ENCODE results near the gene MYBBP1A. TPM values are rescaled to one million over a fixed set of nuclear protein-coding genes. Genes with fewer than 3 reads are reported as not detected.
A peak's percentile ranks its signal among the peaks of the same experiment; 100 is the strongest.

Gene MYBBP1A
- total and polyA plus RNA-seq, 2 of the 4 experiments (the other 2 are of a cell fraction) = 22.6 to 45.9 TPM

DNA sequence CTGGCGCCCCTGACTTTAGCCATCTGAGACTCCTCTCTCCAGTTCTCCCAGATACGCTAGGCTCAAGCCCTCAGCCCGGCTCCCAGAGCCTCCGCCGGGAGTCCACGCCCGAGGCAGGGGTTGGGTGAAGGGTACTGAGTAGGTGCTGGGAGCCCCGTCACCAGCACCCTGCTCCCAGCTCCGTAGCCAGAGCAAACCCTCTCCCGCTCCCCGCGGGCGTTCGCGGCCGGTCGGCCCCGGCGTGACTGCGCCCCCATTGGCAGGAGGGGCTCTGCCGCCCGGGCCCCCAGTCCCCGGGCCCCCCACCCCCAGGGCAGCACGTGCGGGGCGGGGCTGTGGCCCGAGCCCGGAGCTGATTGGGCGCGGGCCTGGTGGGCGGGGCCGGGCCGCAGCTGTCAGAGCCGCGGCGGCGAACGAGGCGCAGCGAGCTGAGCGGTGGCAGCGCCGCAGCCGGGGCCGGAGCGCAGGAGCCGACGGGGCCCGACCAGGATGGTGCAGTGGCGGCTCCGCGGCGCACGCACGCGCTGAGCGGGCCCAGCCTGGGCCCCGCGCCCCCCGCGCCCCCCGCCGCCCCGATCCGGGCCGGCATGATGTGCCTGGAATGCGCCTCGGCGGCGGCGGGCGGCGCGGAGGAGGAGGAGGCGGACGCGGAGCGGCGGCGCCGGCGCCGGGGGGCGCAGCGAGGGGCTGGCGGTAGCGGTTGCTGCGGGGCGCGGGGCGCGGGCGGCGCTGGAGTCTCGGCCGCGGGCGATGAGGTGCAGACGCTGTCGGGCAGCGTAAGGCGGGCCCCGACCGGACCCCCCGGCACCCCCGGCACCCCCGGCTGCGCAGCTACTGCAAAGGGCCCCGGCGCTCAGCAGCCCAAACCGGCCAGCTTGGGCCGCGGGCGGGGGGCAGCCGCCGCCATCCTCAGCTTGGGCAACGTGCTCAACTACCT, 56.5 kb downstream of the MYBBP1A start, which contains the start of gene SPNS2:
TSS of gene SPNS2 (plus strand) at position 421 of the 937 bp plus-strand sequence. CDS start at position 588, 167 bp downstream.
- H4K20me1 ChIP-seq (ENCODE audit: insufficient read depth, low read length) = peaks cover 6% of the 10 kb centered on the region
- DNase-seq = peak; percentile 29
- H3K27ac ChIP-seq (ENCODE audit: insufficient read depth, low read length) = no peak within 1 kb of the TSS
- no peaks in the 10 kb centered on the region for H3K4me1 ChIP-seq (ENCODE audit: control insufficient read depth, insufficient read depth, low read length)
- no TSS peak for BruUV-seq (replicated peaks)
- no peaks in the 10 kb centered on the region for H3K9me3 ChIP-seq (ENCODE audit: control insufficient read depth, insufficient read depth, low read length)
- no peaks in the 10 kb centered on the region for H3K9me1 ChIP-seq (ENCODE audit: insufficient read depth, low read length)
- no peak within 1 kb of the TSS for H3K4ac ChIP-seq (ENCODE audit: low read depth, low read length)
- H4K5ac ChIP-seq (ENCODE audit: low read depth, low read length) = no peak within 1 kb of the TSS
- H3K4me2 ChIP-seq (ENCODE audit: low read depth, low read length) = no peak within 1 kb of the TSS; the same call in 1 of the 2 replicates
- H2BK20ac ChIP-seq (ENCODE audit: low read depth, low read length) = no peak within 1 kb of the TSS
- H3K27me3 ChIP-seq (ENCODE audit: control insufficient read depth, insufficient read depth, low read length) = peaks cover 59% of the 10 kb centered on the region
- no peak within 1 kb of the TSS for H4K8ac ChIP-seq (ENCODE audit: low read depth in 2 of 2, low read length in 2 of 2)
- H2BK15ac ChIP-seq (ENCODE audit: low read depth, low read length) = no peak within 1 kb of the TSS
- H3K79me1 ChIP-seq (ENCODE audit: low read depth in 1 of 2, low read length in 2 of 2) = no peaks in the 10 kb centered on the region
- no peaks in the 10 kb centered on the region for H3K36me3 ChIP-seq (ENCODE audit: control insufficient read depth, insufficient read depth, low read length)
- H3K14ac ChIP-seq (replicated peaks; ENCODE audit: low read depth, low read length) = no peak within 1 kb of the TSS
- H2AK5ac ChIP-seq (ENCODE audit: low read depth, low read length) = no peak within 1 kb of the TSS
- H3K23ac ChIP-seq (ENCODE audit: low read depth, low read length) = no peak within 1 kb of the TSS
- no peak within 1 kb of the TSS for H2BK120ac ChIP-seq (ENCODE audit: low read depth, low read length)
- no peak within 1 kb of the TSS; the same call in 1 of the 2 replicates for H3K4me3 ChIP-seq (ENCODE audit: insufficient read depth, low read depth, low read length)
- intact Hi-C loops (cut with micrococcal nuclease) (no loop called here), in situ Hi-C loops (cut with MboI; ENCODE audit: low sequenced_read_pairs) (loop anchor here (10.0 kb wide), 1 partner anchor 56 kb away; the partner anchor contains the start of gene MYBBP1A), dilution Hi-C loops (cut with HindIII; ENCODE audit: low sequenced_read_pairs, unreplicated experiment) (no loop called here)
- ChIA-PET POLR2A (ENCODE audit: unreplicated experiment) (no interaction called here), CTCF (no interaction called here)
- no peak within 1 kb of the TSS for H3K9ac ChIP-seq (ENCODE audit: low read depth, low read length)
- no peak within 1 kb of the TSS for H2BK5ac ChIP-seq (ENCODE audit: low read depth, low read length, poor library complexity, severe bottlenecking)
- peak; percentile 98 for ATAC-seq (ENCODE audit: low read depth)
- no peak within 1 kb of the TSS for H3K56ac ChIP-seq (ENCODE audit: extremely low read depth, insufficient read depth, low read length)
- H3K18ac ChIP-seq (ENCODE audit: low read depth, low read length) = no peak within 1 kb of the TSS
- 2% methylated on average over 17 of the region's 117 CpGs; no CpG with 5 or more reads in 1 of the 2 experiments for WGBS, 2 experiments (ENCODE audit: extremely low coverage in 2 of 2, insufficient read length in 1 of 2)
- peak within 1 kb of the TSS; percentile 50 for H2AK9ac ChIP-seq (replicated peaks; ENCODE audit: low read depth, low read length, poor library complexity)
- H2AFZ ChIP-seq (replicated peaks; ENCODE audit: low read length, poor library complexity) = peak within 1 kb of the TSS; percentile 39
- TF ChIP-seq RAD21 (IDR thresholded peaks at IDR 0.05; ENCODE audit: low read length) (no peak), MAZ (IDR thresholded peaks at IDR 0.05; ENCODE audit: borderline replicate concordance, low read depth, low read length) (peak; percentile 26; the same call in 1 of the 2 replicates), BHLHE40 (IDR thresholded peaks at IDR 0.05; ENCODE audit: low read depth, low read length) (peak; percentile 87), CHD1 (IDR thresholded peaks at IDR 0.05; ENCODE audit: low read depth, low read length) (no peak), CEBPB (IDR thresholded peaks at IDR 0.05; ENCODE audit: low read depth, low read length) (no peak), FOS (IDR thresholded peaks at IDR 0.05; ENCODE audit: low read depth, low read length) (no peak)
- TF ChIP-seq, protein P1, sequence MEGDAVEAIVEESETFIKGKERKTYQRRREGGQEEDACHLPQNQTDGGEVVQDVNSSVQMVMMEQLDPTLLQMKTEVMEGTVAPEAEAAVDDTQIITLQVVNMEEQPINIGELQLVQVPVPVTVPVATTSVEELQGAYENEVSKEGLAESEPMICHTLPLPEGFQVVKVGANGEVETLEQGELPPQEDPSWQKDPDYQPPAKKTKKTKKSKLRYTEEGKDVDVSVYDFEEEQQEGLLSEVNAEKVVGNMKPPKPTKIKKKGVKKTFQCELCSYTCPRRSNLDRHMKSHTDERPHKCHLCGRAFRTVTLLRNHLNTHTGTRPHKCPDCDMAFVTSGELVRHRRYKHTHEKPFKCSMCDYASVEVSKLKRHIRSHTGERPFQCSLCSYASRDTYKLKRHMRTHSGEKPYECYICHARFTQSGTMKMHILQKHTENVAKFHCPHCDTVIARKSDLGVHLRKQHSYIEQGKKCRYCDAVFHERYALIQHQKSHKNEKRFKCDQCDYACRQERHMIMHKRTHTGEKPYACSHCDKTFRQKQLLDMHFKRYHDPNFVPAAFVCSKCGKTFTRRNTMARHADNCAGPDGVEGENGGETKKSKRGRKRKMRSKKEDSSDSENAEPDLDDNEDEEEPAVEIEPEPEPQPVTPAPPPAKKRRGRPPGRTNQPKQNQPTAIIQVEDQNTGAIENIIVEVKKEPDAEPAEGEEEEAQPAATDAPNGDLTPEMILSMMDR (conservative IDR thresholded peaks at IDR 0.05; ENCODE audit: low read depth, low read length) = no peak
- TF ChIP-seq, protein P2, sequence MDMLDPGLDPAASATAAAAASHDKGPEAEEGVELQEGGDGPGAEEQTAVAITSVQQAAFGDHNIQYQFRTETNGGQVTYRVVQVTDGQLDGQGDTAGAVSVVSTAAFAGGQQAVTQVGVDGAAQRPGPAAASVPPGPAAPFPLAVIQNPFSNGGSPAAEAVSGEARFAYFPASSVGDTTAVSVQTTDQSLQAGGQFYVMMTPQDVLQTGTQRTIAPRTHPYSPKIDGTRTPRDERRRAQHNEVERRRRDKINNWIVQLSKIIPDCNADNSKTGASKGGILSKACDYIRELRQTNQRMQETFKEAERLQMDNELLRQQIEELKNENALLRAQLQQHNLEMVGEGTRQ (IDR thresholded peaks at IDR 0.05; ENCODE audit: low read depth, low read length) = peak; percentile 43; the same call in 1 of the 2 replicates
- H4K91ac ChIP-seq (ENCODE audit: insufficient read depth, low read depth, low read length) = no peak within 1 kb of the TSS
